Embryonic facial prominence (tissue), 1 donor: Measurements from ENCODE around the gene TAF11L5.
"Not testable (repeated sequence)": the region's sequence is repeated elsewhere in the genome, so short reads cannot be mapped to it uniquely, and the experiment has no call there.

Experiments
- DNase-seq: peaks from one replicate; pipeline ENCODE4 v3.0.0-alpha.2; 2016; ENCODE audit errors: extremely low spot score

TAF11L5 gene

GRCh38 chr5:17524935-17525334 is at the start of gene TAF11L5:
TSS of gene TAF11L5 (plus strand) at chr5:17525235.
- not testable (repeated sequence) for DNase-seq

GRCh38 chr5:17477043-17477442 is 48.0 kb upstream of the TAF11L5 start:
- DNase-seq: no peak

- DNase-seq: no peak
Measured at GRCh38 chr5:17477573-17478265, 47.3 kb upstream of the TAF11L5 start.

GRCh38 chr5:17481378-17481777 is 43.7 kb upstream of the TAF11L5 start:
- no peak for DNase-seq

GRCh38 chr5:17482790-17483189 is 42.2 kb upstream of the TAF11L5 start:
- DNase-seq: no peak

GRCh38 chr5:17486464-17487173 is 38.4 kb upstream of the TAF11L5 start:
- DNase-seq: not testable (repeated sequence)

- no peak for DNase-seq
Measured at GRCh38 chr5:17487174-17487512, 37.9 kb upstream of the TAF11L5 start.

- DNase-seq: not testable (repeated sequence)
Measured at GRCh38 chr5:17491257-17491656, 33.8 kb upstream of the TAF11L5 start.

- no peak for DNase-seq
Measured at GRCh38 chr5:17492770-17493169, 32.3 kb upstream of the TAF11L5 start.

- DNase-seq: no peak
Measured at GRCh38 chr5:17497446-17497845, 27.6 kb upstream of the TAF11L5 start.

- DNase-seq: not testable (repeated sequence)
Measured at GRCh38 chr5:17497931-17498330, 27.1 kb upstream of the TAF11L5 start, which contains the start of gene TAF11L2. TSS of gene TAF11L2 (plus strand) at chr5:17498231.

GRCh38 chr5:17511775-17512325 is 13.2 kb upstream of the TAF11L5 start:
- no peak for DNase-seq

GRCh38 chr5:17517526-17517925 is 7.5 kb upstream of the TAF11L5 start:
- not testable (repeated sequence) for DNase-seq

GRCh38 chr5:17518067-17518466 is 7.0 kb upstream of the TAF11L5 start, which contains the start of gene TAF11L3:
TSS of gene TAF11L3 (plus strand) at chr5:17518367.
- DNase-seq: not testable (repeated sequence)

GRCh38 chr5:17519508-17519907 is 5.5 kb upstream of the TAF11L5 start:
- DNase-seq: not testable (repeated sequence)

- not testable (repeated sequence) for DNase-seq
Measured at GRCh38 chr5:17521501-17521900, 3.5 kb upstream of the TAF11L5 start, which contains the start of gene TAF11L4. TSS of gene TAF11L4 (plus strand) at chr5:17521801.

- DNase-seq: not testable (repeated sequence)
Measured at GRCh38 chr5:17526504-17526903, 1.5 kb downstream of the TAF11L5 start.

GRCh38 chr5:17528369-17528768 is 3.3 kb downstream of the TAF11L5 start, which contains the start of gene TAF11L6:
TSS of gene TAF11L6 (plus strand) at chr5:17528669.
- DNase-seq: not testable (repeated sequence)
